H9 (cell line): Measurements from ENCODE around the gene ARHGEF17. TPM values are rescaled to one million over a fixed set of nuclear protein-coding genes. Genes with fewer than 3 reads are reported as not detected.

Experiments
- DNase-seq: peaks from one replicate; pipeline ENCODE4 v3.0.0-alpha.2; 2017
- H2AFZ ChIP-seq: one replicate; pipeline ENCODE4 v1.6.1; 2013; ENCODE audit warnings: mild to moderate bottlenecking, low read length, control low read depth, moderate library complexity
- H2AK5ac ChIP-seq: 2 replicates; pipeline ENCODE4 v1.6.1; 2013; ENCODE audit warnings: low read length, control low read depth, mixed read lengths; ENCODE audit not compliant: insufficient read length
- H2BK120ac ChIP-seq: one replicate; pipeline ENCODE4 v1.6.1; 2013; ENCODE audit warnings: low read depth, mild to moderate bottlenecking, low read length, control low read depth, inconsistent platforms; ENCODE audit not compliant: poor library complexity, severe bottlenecking
- H2BK12ac ChIP-seq: 2 replicates; pipeline ENCODE4 v1.6.1; 2013; ENCODE audit warnings: low read length, control low read depth, mixed read lengths, low read depth; ENCODE audit not compliant: insufficient read length
- H2BK15ac ChIP-seq: 2 replicates; pipeline ENCODE4 v1.6.1; 2013; ENCODE audit warnings: low read depth, low read length, control low read depth
- H2BK20ac ChIP-seq: one replicate; pipeline ENCODE4 v1.6.1; 2013; ENCODE audit warnings: low read depth, mild to moderate bottlenecking, low read length, control low read depth, inconsistent platforms; ENCODE audit not compliant: poor library complexity, severe bottlenecking
- H2BK5ac ChIP-seq: 2 replicates; pipeline ENCODE4 v1.6.1; 2013; ENCODE audit warnings: low read length, control low read depth, mixed read lengths; ENCODE audit not compliant: insufficient read length
- H3K14ac ChIP-seq: 2 replicates; pipeline ENCODE4 v1.6.1; 2013; ENCODE audit warnings: low read length, control low read depth; ENCODE audit not compliant: insufficient read depth
- H3K18ac ChIP-seq: 2 replicates; pipeline ENCODE4 v1.6.1; 2013; ENCODE audit warnings: low read depth, mild to moderate bottlenecking, mixed read lengths, low read length, control low read depth; ENCODE audit not compliant: insufficient read length
- H3K23ac ChIP-seq: 2 replicates; pipeline ENCODE4 v1.6.1; 2013; ENCODE audit warnings: low read length, control low read depth, mixed read lengths, low read depth; ENCODE audit not compliant: insufficient read length
- H3K23me2 ChIP-seq: 2 replicates; pipeline ENCODE4 v1.6.1; 2013; ENCODE audit warnings: low read depth, mild to moderate bottlenecking, mixed read lengths, low read length, control low read depth; ENCODE audit not compliant: insufficient read length, poor library complexity, severe bottlenecking
- H3K27ac ChIP-seq: 2 replicates; pipeline ENCODE4 v1.5.1; 2013; ENCODE audit warnings: low read length, control low read depth, mixed read lengths, low read depth; ENCODE audit not compliant: insufficient read length
- H3K27me3 ChIP-seq: 2 replicates; pipeline ENCODE4 v1.6.1; 2013; ENCODE audit warnings: low read length, control low read depth, inconsistent platforms; ENCODE audit not compliant: insufficient read depth
- H3K4ac ChIP-seq: 2 replicates; pipeline ENCODE4 v1.6.1; 2013; ENCODE audit warnings: low read depth, mild to moderate bottlenecking, control low read depth, inconsistent platforms, low read length, moderate library complexity
- H3K4me1 ChIP-seq: 2 replicates; pipeline ENCODE4 v1.6.1; 2013; ENCODE audit warnings: low read length, control low read depth, inconsistent platforms; ENCODE audit not compliant: insufficient read depth
- H3K4me2 ChIP-seq: 2 replicates; pipeline ENCODE4 v1.6.1; 2013; ENCODE audit warnings: low read length, control low read depth, mixed read lengths; ENCODE audit not compliant: insufficient read length, insufficient read depth
- H3K56ac ChIP-seq: 2 replicates; pipeline ENCODE4 v1.6.1; 2013; ENCODE audit warnings: low read depth, mild to moderate bottlenecking, mixed read lengths, low read length, control low read depth; ENCODE audit not compliant: insufficient read length
- H3K79me1 ChIP-seq: 2 replicates; pipeline ENCODE4 v1.6.1; 2013; ENCODE audit warnings: low read depth, mild to moderate bottlenecking, moderate library complexity, low read length, control low read depth, inconsistent platforms; ENCODE audit not compliant: insufficient read depth, poor library complexity, severe bottlenecking
- H3K79me2 ChIP-seq: 2 replicates; pipeline ENCODE4 v1.6.1; 2013; ENCODE audit warnings: low read length, control low read depth, inconsistent platforms; ENCODE audit not compliant: insufficient read depth
- H3K9ac ChIP-seq: 2 replicates; pipeline ENCODE4 v1.6.1; 2013; ENCODE audit warnings: low read length, control low read depth, mixed read lengths; ENCODE audit not compliant: insufficient read length; ENCODE audit errors: extremely low read depth
- H3K9me3 ChIP-seq: one replicate; pipeline ENCODE4 v1.6.1; 2013; ENCODE audit warnings: low read depth, low read length, inconsistent platforms; ENCODE audit not compliant: control insufficient read depth
- H3T11ph ChIP-seq: one replicate; pipeline ENCODE4 v1.6.1; 2013; ENCODE audit warnings: mild to moderate bottlenecking, low read length, control low read depth, inconsistent platforms
- H4K20me1 ChIP-seq: one replicate; pipeline ENCODE4 v1.6.1; 2013; ENCODE audit not compliant: control insufficient read depth, insufficient read length, insufficient read depth
- H4K5ac ChIP-seq: 2 replicates; pipeline ENCODE4 v1.6.1; 2013; ENCODE audit warnings: low read depth, mild to moderate bottlenecking, mixed read lengths, low read length, control low read depth; ENCODE audit not compliant: insufficient read length
- H4K8ac ChIP-seq: replicated peaks from 2 replicates; pipeline ENCODE4 v1.6.1; 2013; ENCODE audit warnings: low read length, control low read depth, mixed read lengths, low read depth; ENCODE audit not compliant: insufficient read length
- H4K91ac ChIP-seq: 2 replicates; pipeline ENCODE4 v1.6.1; 2013; ENCODE audit warnings: low read depth, mild to moderate bottlenecking, moderate library complexity, mixed read lengths, low read length, control low read depth; ENCODE audit not compliant: insufficient read length
- H3K27ac Mint-ChIP-seq, 3 experiments: 2 replicates in 2 of 3; 3 replicates in 1 of 3; pipeline ENCODE4 v1.8.0; 2020 to 2021; ENCODE audit warnings: mixed read lengths in 3 of 3, mild to moderate bottlenecking in 1 of 3, moderate library complexity in 1 of 3
- H3K27me3 Mint-ChIP-seq: 2 replicates; pipeline ENCODE4 v1.8.0; 2021; ENCODE audit warnings: low read depth, mild to moderate bottlenecking, moderate library complexity, mixed read lengths
- H3K36me3 Mint-ChIP-seq, 3 experiments: 2 replicates in 2 of 3; 3 replicates in 1 of 3; pipeline ENCODE4 v1.8.0; 2020 to 2021; ENCODE audit warnings: low read depth in 3 of 3, mixed read lengths in 3 of 3; ENCODE audit not compliant: insufficient read depth in 1 of 3
- H3K4me1 Mint-ChIP-seq, 2 experiments: 2 replicates each; pipeline ENCODE4 v1.8.0; 2020; ENCODE audit warnings: mixed read lengths in 2 of 2
- H3K4me3 Mint-ChIP-seq, 2 experiments: 2 replicates in 1 of 2; 3 replicates in 1 of 2; pipeline ENCODE4 v1.8.0; 2020 to 2021; ENCODE audit warnings: mild to moderate bottlenecking in 2 of 2, mixed read lengths in 2 of 2, moderate library complexity in 1 of 2
- H3K9me3 Mint-ChIP-seq, 2 experiments: 2 replicates in 1 of 2; 3 replicates in 1 of 2; pipeline ENCODE4 v1.8.0; 2020; ENCODE audit warnings: mild to moderate bottlenecking in 2 of 2, mixed read lengths in 2 of 2, moderate library complexity in 1 of 2
- WGBS: extraction: QIAGEN DNeasy Blood & Tissue Kit; methylation state at CpG from one replicate; pipeline ENCODE4 v1.1.7; 2013; ENCODE audit warnings: missing lambda C conversion rate, low lambda C conversion rate, mixed read lengths; ENCODE audit not compliant: insufficient read length; ENCODE audit errors: extremely low coverage; 5-methylcytosine and 5-hydroxymethylcytosine counted together
- total RNA-seq: library from RNA; stranded (reverse); gene quantifications from 2 replicates; pipeline ENCODE4 v1.2.1, GENCODE V29; 2021
- TF ChIP-seq, protein P1 (sequence below): fragments of 200-600 bp; sonication (generic); conservative IDR thresholded peaks from 3 replicates; pipeline ENCODE4 v1.8.0; 2021; ENCODE audit warnings: antibody characterized with exemption, mild to moderate bottlenecking

ARHGEF17 gene
- total RNA-seq, 1 experiment from 2014 or later: 7.4 TPM

GRCh38 chr11:73401924-73402833 lies 94.1 kb downstream of the ARHGEF17 start:
- Mint-ChIP-seq H3K36me3 (peaks cover 0 to 15% (median 9%) of the 10 kb centered on the region in 3 experiments; a peak in 3 of 7 replicates), H3K4me3 (no peak overlapping the region), H3K9me3 (no peaks in the 10 kb centered on the region), H3K27ac (0 out of 7 replicates have a peak overlapping the region, but pooled peaks of 1 of the 3 experiments have one; percentile 40), H3K4me1 (peaks cover 22 to 28% of the 10 kb centered on the region in 2 experiments), H3K27me3 (peaks cover 2% of the 10 kb centered on the region; the same call in 1 of the 2 replicates)
- no peak overlapping the region for H4K5ac ChIP-seq
- no peak overlapping the region for H2BK120ac ChIP-seq
- H4K20me1 ChIP-seq: no peaks in the 10 kb centered on the region
- no peak overlapping the region for H3T11ph ChIP-seq
- H4K8ac ChIP-seq: no peak overlapping the region
- no peaks in the 10 kb centered on the region for H3K23me2 ChIP-seq
- DNase-seq: no peak
- no peak overlapping the region for H2AK5ac ChIP-seq
- H3K56ac ChIP-seq: no peak overlapping the region
- no peak overlapping the region for H2BK5ac ChIP-seq
- no peaks in the 10 kb centered on the region for H3K4me1 ChIP-seq
- no peak overlapping the region for H3K4me2 ChIP-seq
- no peaks in the 10 kb centered on the region for H3K9me3 ChIP-seq
- no peak overlapping the region for H3K9ac ChIP-seq
- no CpG with 5 or more reads among the region's 15 CpGs for WGBS
- H3K79me1 ChIP-seq: no peaks in the 10 kb centered on the region
- TF ChIP-seq, protein P1, sequence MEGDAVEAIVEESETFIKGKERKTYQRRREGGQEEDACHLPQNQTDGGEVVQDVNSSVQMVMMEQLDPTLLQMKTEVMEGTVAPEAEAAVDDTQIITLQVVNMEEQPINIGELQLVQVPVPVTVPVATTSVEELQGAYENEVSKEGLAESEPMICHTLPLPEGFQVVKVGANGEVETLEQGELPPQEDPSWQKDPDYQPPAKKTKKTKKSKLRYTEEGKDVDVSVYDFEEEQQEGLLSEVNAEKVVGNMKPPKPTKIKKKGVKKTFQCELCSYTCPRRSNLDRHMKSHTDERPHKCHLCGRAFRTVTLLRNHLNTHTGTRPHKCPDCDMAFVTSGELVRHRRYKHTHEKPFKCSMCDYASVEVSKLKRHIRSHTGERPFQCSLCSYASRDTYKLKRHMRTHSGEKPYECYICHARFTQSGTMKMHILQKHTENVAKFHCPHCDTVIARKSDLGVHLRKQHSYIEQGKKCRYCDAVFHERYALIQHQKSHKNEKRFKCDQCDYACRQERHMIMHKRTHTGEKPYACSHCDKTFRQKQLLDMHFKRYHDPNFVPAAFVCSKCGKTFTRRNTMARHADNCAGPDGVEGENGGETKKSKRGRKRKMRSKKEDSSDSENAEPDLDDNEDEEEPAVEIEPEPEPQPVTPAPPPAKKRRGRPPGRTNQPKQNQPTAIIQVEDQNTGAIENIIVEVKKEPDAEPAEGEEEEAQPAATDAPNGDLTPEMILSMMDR: no peak
- no peak overlapping the region for H3K4ac ChIP-seq
- H2AFZ ChIP-seq: no peak overlapping the region
- H4K91ac ChIP-seq: no peak overlapping the region
- H2BK20ac ChIP-seq: no peak overlapping the region
- no peak overlapping the region for H3K18ac ChIP-seq
- H3K79me2 ChIP-seq: no peaks in the 10 kb centered on the region
- no peak overlapping the region for H3K27ac ChIP-seq
- no peaks in the 10 kb centered on the region for H3K27me3 ChIP-seq
- no peak overlapping the region for H3K14ac ChIP-seq
- H3K23ac ChIP-seq: no peak overlapping the region
- no peak overlapping the region for H2BK12ac ChIP-seq
- H2BK15ac ChIP-seq: no peak overlapping the region
